ENCODE data around the gene ABHD11.

DNA sequence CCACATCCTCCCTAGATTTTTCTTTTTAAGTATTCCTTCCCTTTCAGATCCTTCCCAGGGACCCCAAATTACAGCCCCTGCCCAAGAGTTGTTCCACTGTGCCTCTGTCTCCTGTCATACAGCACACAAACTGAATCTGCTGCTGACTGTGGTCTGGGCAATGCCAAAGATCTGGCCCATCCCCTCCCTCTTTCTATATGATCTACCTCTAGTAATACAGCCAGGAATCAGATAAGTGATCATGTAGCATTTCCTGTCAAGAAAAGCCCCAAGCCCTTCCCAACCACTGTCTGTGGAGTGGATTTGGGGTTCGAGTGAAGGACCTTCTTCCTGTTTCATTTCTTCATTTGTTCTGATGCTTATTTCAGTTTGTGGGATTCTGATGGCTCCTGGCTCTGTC is 25.8 kb downstream of the ABHD11 start:
- no peak for TF ChIP-seq EZH2 (IDR thresholded peaks at IDR 0.05; ENCODE audit: borderline replicate concordance)
- TF ChIP-seq, protein P1, sequence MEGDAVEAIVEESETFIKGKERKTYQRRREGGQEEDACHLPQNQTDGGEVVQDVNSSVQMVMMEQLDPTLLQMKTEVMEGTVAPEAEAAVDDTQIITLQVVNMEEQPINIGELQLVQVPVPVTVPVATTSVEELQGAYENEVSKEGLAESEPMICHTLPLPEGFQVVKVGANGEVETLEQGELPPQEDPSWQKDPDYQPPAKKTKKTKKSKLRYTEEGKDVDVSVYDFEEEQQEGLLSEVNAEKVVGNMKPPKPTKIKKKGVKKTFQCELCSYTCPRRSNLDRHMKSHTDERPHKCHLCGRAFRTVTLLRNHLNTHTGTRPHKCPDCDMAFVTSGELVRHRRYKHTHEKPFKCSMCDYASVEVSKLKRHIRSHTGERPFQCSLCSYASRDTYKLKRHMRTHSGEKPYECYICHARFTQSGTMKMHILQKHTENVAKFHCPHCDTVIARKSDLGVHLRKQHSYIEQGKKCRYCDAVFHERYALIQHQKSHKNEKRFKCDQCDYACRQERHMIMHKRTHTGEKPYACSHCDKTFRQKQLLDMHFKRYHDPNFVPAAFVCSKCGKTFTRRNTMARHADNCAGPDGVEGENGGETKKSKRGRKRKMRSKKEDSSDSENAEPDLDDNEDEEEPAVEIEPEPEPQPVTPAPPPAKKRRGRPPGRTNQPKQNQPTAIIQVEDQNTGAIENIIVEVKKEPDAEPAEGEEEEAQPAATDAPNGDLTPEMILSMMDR (IDR thresholded peaks at IDR 0.05; ENCODE audit: poor library complexity): no peak
